ENCODE data around the gene PPP2R1A.

Gene PPP2R1A

DNA sequence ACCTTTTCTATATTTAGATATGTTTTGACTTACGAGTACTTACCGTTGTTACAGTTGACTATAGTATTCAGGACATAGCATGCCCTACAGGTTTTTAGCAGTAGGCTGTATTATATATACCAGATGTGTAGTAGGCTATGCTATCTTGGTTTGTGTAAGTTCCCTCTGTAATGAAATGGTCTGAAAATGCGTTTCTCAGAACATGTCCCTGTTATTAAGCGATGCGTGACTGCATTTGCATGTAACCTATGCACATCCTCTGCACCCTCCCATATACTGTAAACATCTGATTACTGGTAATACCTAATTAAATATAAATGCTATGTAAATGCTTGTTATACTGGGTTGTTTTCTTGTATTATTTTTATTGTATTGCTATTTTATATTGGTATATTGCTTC is 86.1 kb downstream of the PPP2R1A start:
- TF ChIP-seq TAF1 (IDR thresholded peaks at IDR 0.05; ENCODE audit: borderline replicate concordance, insufficient read depth, low read length) (no peak), FOXP2 (optimal IDR thresholded peaks at IDR 0.05; ENCODE audit: borderline replicate concordance, extremely low read depth, extremely low read length, insufficient read depth) (no peak), POLR2AphosphoS5 (IDR thresholded peaks at IDR 0.05; ENCODE audit: low read depth, low read length) (no peak), SIN3A (IDR thresholded peaks at IDR 0.05; ENCODE audit: borderline replicate concordance, insufficient read depth, low read length) (no peak)
- TF ChIP-seq, protein P1, sequence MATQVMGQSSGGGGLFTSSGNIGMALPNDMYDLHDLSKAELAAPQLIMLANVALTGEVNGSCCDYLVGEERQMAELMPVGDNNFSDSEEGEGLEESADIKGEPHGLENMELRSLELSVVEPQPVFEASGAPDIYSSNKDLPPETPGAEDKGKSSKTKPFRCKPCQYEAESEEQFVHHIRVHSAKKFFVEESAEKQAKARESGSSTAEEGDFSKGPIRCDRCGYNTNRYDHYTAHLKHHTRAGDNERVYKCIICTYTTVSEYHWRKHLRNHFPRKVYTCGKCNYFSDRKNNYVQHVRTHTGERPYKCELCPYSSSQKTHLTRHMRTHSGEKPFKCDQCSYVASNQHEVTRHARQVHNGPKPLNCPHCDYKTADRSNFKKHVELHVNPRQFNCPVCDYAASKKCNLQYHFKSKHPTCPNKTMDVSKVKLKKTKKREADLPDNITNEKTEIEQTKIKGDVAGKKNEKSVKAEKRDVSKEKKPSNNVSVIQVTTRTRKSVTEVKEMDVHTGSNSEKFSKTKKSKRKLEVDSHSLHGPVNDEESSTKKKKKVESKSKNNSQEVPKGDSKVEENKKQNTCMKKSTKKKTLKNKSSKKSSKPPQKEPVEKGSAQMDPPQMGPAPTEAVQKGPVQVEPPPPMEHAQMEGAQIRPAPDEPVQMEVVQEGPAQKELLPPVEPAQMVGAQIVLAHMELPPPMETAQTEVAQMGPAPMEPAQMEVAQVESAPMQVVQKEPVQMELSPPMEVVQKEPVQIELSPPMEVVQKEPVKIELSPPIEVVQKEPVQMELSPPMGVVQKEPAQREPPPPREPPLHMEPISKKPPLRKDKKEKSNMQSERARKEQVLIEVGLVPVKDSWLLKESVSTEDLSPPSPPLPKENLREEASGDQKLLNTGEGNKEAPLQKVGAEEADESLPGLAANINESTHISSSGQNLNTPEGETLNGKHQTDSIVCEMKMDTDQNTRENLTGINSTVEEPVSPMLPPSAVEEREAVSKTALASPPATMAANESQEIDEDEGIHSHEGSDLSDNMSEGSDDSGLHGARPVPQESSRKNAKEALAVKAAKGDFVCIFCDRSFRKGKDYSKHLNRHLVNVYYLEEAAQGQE (IDR thresholded peaks at IDR 0.05; ENCODE audit: insufficient read depth in 1 of 2, low read depth in 2 of 2, low read length in 2 of 2), result no peak

GRCh38 chr19:52277471-52277870 is 87.6 kb downstream of the PPP2R1A start:
- TF ChIP-seq SIN3A (IDR thresholded peaks at IDR 0.05; ENCODE audit: borderline replicate concordance, insufficient read depth, low read length) (no peak), TAF1 (IDR thresholded peaks at IDR 0.05; ENCODE audit: borderline replicate concordance, insufficient read depth, low read length) (no peak), POLR2AphosphoS5 (IDR thresholded peaks at IDR 0.05; ENCODE audit: low read depth, low read length) (no peak), FOXP2 (optimal IDR thresholded peaks at IDR 0.05; ENCODE audit: borderline replicate concordance, extremely low read depth, extremely low read length, insufficient read depth) (no peak)
- TF ChIP-seq, protein P1 (IDR thresholded peaks at IDR 0.05; ENCODE audit: insufficient read depth in 1 of 2, low read depth in 2 of 2, low read length in 2 of 2), result no peak

Data from PFSK-1 (cell line).